Measurements from ENCODE around the gene SEPTIN5.

GRCh38 chr22:19678949-19679521 lies 35.3 kb upstream of the SEPTIN5 start:
- TF ChIP-seq CTCF (IDR thresholded peaks at IDR 0.05) (no peak), POLR2A (IDR thresholded peaks at IDR 0.05) (no peak), EP300 (IDR thresholded peaks at IDR 0.05) (no peak)

All from gastroesophageal sphincter (tissue), 3 donors.